A673 (cell line): Measurements from ENCODE around the gene AMOT. TPM values are rescaled to one million over a fixed set of nuclear protein-coding genes. Genes with fewer than 3 reads are reported as not detected.

ENCODE experiments used
- BruUV-seq: library from RNA; stranded (reverse); fragments of 400-500 nt; replicated peaks from 2 replicates; lab custom pipeline; 2021; lab: Mats Ljungman, UMichigan
- CTCF ChIA-PET: fragments of 300-600 bp; sonication (Branson Sonifier 250); formaldehyde crosslinking; loops from one replicate; lab custom pipeline; 2022; ENCODE audit warnings: antibody characterized with exemption; lab: Charles Lee
- POLR2A ChIA-PET: fragments of 300-600 bp; sonication (Branson Sonifier 250); formaldehyde crosslinking; loops from one replicate; lab custom pipeline; 2022; ENCODE audit warnings: antibody characterized with exemption; ENCODE audit not compliant: low non-redundant PET; lab: Charles Lee
- DNase-seq: peaks from one replicate; pipeline ENCODE4 v3.0.0-alpha.2; 2015; ENCODE audit warnings: low spot score
- H3K27ac ChIP-seq: fragments of 200-600 bp; sonication (generic); 2 replicates; pipeline ENCODE4 v1.5.1; 2016; ENCODE audit warnings: mixed run types, low read depth, mild to moderate bottlenecking, mixed read lengths, antibody characterized with exemption, low read length; ENCODE audit not compliant: poor library complexity, severe bottlenecking
- H3K27me3 ChIP-seq: fragments of 200-600 bp; sonication (generic); replicated peaks from 2 replicates; pipeline ENCODE4 v1.6.1; 2017; ENCODE audit warnings: mixed run types, low read depth, mild to moderate bottlenecking, mixed read lengths, antibody characterized with exemption, low read length; ENCODE audit not compliant: insufficient read depth, poor library complexity
- H3K36me3 ChIP-seq: fragments of 200-600 bp; sonication (generic); 2 replicates; pipeline ENCODE4 v1.6.1; 2016; ENCODE audit warnings: mixed run types, mild to moderate bottlenecking, mixed read lengths, antibody characterized with exemption, low read length; ENCODE audit not compliant: insufficient read depth, poor library complexity, severe bottlenecking
- H3K4me1 ChIP-seq: fragments of 200-600 bp; sonication (generic); 2 replicates; pipeline ENCODE4 v1.6.1; 2017; ENCODE audit warnings: mixed run types, mild to moderate bottlenecking, mixed read lengths, antibody characterized with exemption, low read length; ENCODE audit not compliant: insufficient read depth, poor library complexity, severe bottlenecking
- H3K4me3 ChIP-seq: fragments of 200-600 bp; sonication (generic); 2 replicates; pipeline ENCODE4 v1.5.1; 2016; ENCODE audit warnings: low read depth, mixed run types, mild to moderate bottlenecking, mixed read lengths, low read length; ENCODE audit not compliant: poor library complexity, severe bottlenecking
- H3K9me3 ChIP-seq: fragments of 200-600 bp; sonication (generic); 2 replicates; pipeline ENCODE4 v1.6.1; 2016; ENCODE audit warnings: mixed run types, low read depth, mild to moderate bottlenecking, mixed read lengths, antibody characterized with exemption, low read length; ENCODE audit not compliant: poor library complexity, severe bottlenecking
- CTCF ChIP-seq: fragments of 300-800, 200-600 bp; sonication (generic); conservative IDR thresholded peaks from 2 replicates; pipeline ENCODE4 v1.5.1; 2017; ENCODE audit warnings: low read depth, mild to moderate bottlenecking, antibody characterized with exemption, low read length, moderate library complexity, mixed read lengths
- EZH2 ChIP-seq: fragments of 200-600 bp; sonication (generic); IDR thresholded peaks from 2 replicates; pipeline ENCODE4 v1.6.1; 2017; ENCODE audit warnings: borderline replicate concordance, low read depth, mild to moderate bottlenecking, mixed read lengths, antibody characterized with exemption, low read length; ENCODE audit not compliant: poor library complexity, severe bottlenecking
- intact Hi-C: fragments of 100-400 bp; cut with micrococcal nuclease; formaldehyde crosslinking; loops from one replicate; pipeline ENCODE4 v1.10.0; 2022; ENCODE audit not compliant: unreplicated experiment
- total RNA-seq: library from RNA; stranded (reverse); gene quantifications from 2 replicates; pipeline ENCODE4 v1.2.3, GENCODE V29; 2021

Gene AMOT
- total RNA-seq, 1 experiment from 2014 or later, result 2.6 TPM

GRCh38 chrX:112888916-112889315 lies 48.3 kb upstream of the AMOT start:
- ChIA-PET CTCF (no interaction called here), POLR2A (no interaction called here)
- no peaks in the 10 kb centered on the region for H3K27me3 ChIP-seq
- intact Hi-C loops, result no loop called here
- no peak overlapping the region for H3K27ac ChIP-seq
- H3K9me3 ChIP-seq, result no peaks in the 10 kb centered on the region
- DNase-seq, result no peak
- H3K4me1 ChIP-seq, result no peaks in the 10 kb centered on the region
- no TSS peak for BruUV-seq
- no peak overlapping the region for H3K4me3 ChIP-seq
- no peaks in the 10 kb centered on the region for H3K36me3 ChIP-seq
- no peak for TF ChIP-seq CTCF
- TF ChIP-seq EZH2, result no peak

- H3K9me3 ChIP-seq, result no peaks in the 10 kb centered on the region
- ChIA-PET POLR2A (no interaction called here), CTCF (no interaction called here)
- no peaks in the 10 kb centered on the region for H3K4me1 ChIP-seq
- peak; percentile 67 for DNase-seq
- no peak overlapping the region for H3K4me3 ChIP-seq
- BruUV-seq, result no TSS peak
- H3K36me3 ChIP-seq, result no peaks in the 10 kb centered on the region
- TF ChIP-seq EZH2, result no peak
- no peak for TF ChIP-seq CTCF
- H3K27ac ChIP-seq, result no peak overlapping the region
- intact Hi-C loops, result no loop called here
- no peaks in the 10 kb centered on the region for H3K27me3 ChIP-seq
Observed at GRCh38 chrX:112877771-112878173, 37.1 kb upstream of the AMOT start.

- H3K4me3 ChIP-seq, result no peak overlapping the region
- ChIA-PET CTCF (interaction anchor here (0.6 to 0.7 kb wide), 2 partner anchors 970 to 1752 kb away, joined by 3 to 4 read pairs; no protein-coding TSS in a partner anchor), POLR2A (no interaction called here)
- H3K4me1 ChIP-seq, result no peaks in the 10 kb centered on the region
- no peak overlapping the region for H3K27ac ChIP-seq
- TF ChIP-seq EZH2, result no peak
- H3K27me3 ChIP-seq, result no peaks in the 10 kb centered on the region
- no peaks in the 10 kb centered on the region for H3K36me3 ChIP-seq
- intact Hi-C loops, result no loop called here
- no peak for DNase-seq
- H3K9me3 ChIP-seq, result no peaks in the 10 kb centered on the region
- BruUV-seq, result no TSS peak
Observed at GRCh38 chrX:112874614-112875013, 34.0 kb upstream of the AMOT start.

GRCh38 chrX:112874175-112874574 lies 33.5 kb upstream of the AMOT start:
- intact Hi-C loops, result no loop called here
- no peak for TF ChIP-seq CTCF
- TF ChIP-seq EZH2, result no peak
- Histone ChIP-seq H3K27ac (no peak overlapping the region), H3K36me3 (no peaks in the 10 kb centered on the region), H3K27me3 (no peaks in the 10 kb centered on the region), H3K9me3 (no peaks in the 10 kb centered on the region), H3K4me3 (no peak overlapping the region), H3K4me1 (no peaks in the 10 kb centered on the region)
- CTCF ChIA-PET, result interaction anchor here (0.6 to 0.7 kb wide), 2 partner anchors 971 to 1752 kb away, joined by 3 to 4 read pairs; no protein-coding TSS in a partner anchor
- peak; percentile 4 for DNase-seq
- POLR2A ChIA-PET, result no interaction called here
- BruUV-seq, result no TSS peak
